C4-2B (cell line): ENCODE data around the gene GPR173.

Experiments used
- CTCF ChIP-seq: fragments of 450-650 bp; conservative IDR thresholded peaks from 2 replicates; pipeline ENCODE4 v1.5.1; 2017; ENCODE audit warnings: mild to moderate bottlenecking
- ZFX ChIP-seq: fragments of 450-650 bp; IDR thresholded peaks from 2 replicates; pipeline ENCODE4 v1.6.1; 2017

GRCh38 chrX:53001958-53002357 is 46.6 kb upstream of the GPR173 start:
- TF ChIP-seq CTCF, result no peak
- TF ChIP-seq ZFX, result no peak
